Fibroblast of lung (primary cell): Measurements from ENCODE around the gene PTS. TPM values are rescaled to one million over a fixed set of nuclear protein-coding genes. Genes with fewer than 3 reads are reported as not detected.

Experiments used
- DNase-seq, 2 donors: peaks; one replicate each; pipeline versions ENCODE4 v3.0.0 to v3.0.0-alpha.2; 2010; ENCODE audit warnings: low read depth in 2 of 2
- H2AFZ ChIP-seq: 2 replicates; pipeline ENCODE4 v1.5.1; 2012; ENCODE audit warnings: low read length, control low read depth, inconsistent platforms
- H3K27ac ChIP-seq: 2 replicates; pipeline ENCODE4 v1.5.1; 2011; ENCODE audit warnings: low read length, control low read depth; ENCODE audit not compliant: insufficient read depth
- H3K27me3 ChIP-seq: 2 replicates; pipeline ENCODE4 v1.5.1; 2011; ENCODE audit warnings: mild to moderate bottlenecking, low read length; ENCODE audit not compliant: control insufficient read depth, insufficient read depth
- H3K36me3 ChIP-seq: 2 replicates; pipeline ENCODE4 v1.5.1; 2011; ENCODE audit warnings: low read length; ENCODE audit not compliant: control insufficient read depth, insufficient read depth
- H3K4me1 ChIP-seq: 2 replicates; pipeline ENCODE4 v1.5.1; 2011; ENCODE audit warnings: low read length; ENCODE audit not compliant: control insufficient read depth, insufficient read depth; ENCODE audit errors: extremely low read depth
- H3K4me2 ChIP-seq: 2 replicates; pipeline ENCODE4 v1.5.1; 2011; ENCODE audit warnings: low read length, control low read depth; ENCODE audit not compliant: insufficient read depth; ENCODE audit errors: extremely low read depth
- H3K4me3 ChIP-seq, 4 experiments: fragments of 200-600 bp in 1 of 4; sonication (generic) in 1 of 4; replicated peaks in 1 of 4; 2 replicates each; pipeline ENCODE4 v1.5.1; 2011 to 2016; ENCODE audit warnings: low read length in 4 of 4, low read depth in 3 of 4, mild to moderate bottlenecking in 3 of 4, control low read depth in 2 of 4, inconsistent platforms in 1 of 4, mixed read lengths in 1 of 4; ENCODE audit not compliant: insufficient read depth in 1 of 4; ENCODE audit errors: control extremely low read depth in 1 of 4
- H3K79me2 ChIP-seq: 2 replicates; pipeline ENCODE4 v1.5.1; 2012; ENCODE audit warnings: mild to moderate bottlenecking, low read length, inconsistent platforms; ENCODE audit not compliant: control insufficient read depth, insufficient read depth
- H3K9ac ChIP-seq: 2 replicates; pipeline ENCODE4 v1.5.1; 2011; ENCODE audit warnings: mild to moderate bottlenecking, low read length, control low read depth; ENCODE audit not compliant: insufficient read depth
- H3K9me3 ChIP-seq: 2 replicates; pipeline ENCODE4 v1.5.1; 2012; ENCODE audit warnings: low read depth, low read length; ENCODE audit not compliant: control insufficient read depth, insufficient read depth
- H4K20me1 ChIP-seq: 2 replicates; pipeline ENCODE4 v1.5.1; 2011; ENCODE audit warnings: low read length; ENCODE audit not compliant: control insufficient read depth, insufficient read depth; ENCODE audit errors: extremely low read depth
- EZH2 ChIP-seq: IDR thresholded peaks from 2 replicates; pipeline ENCODE4 v1.5.1; 2012; ENCODE audit warnings: low read length, control low read depth, mild to moderate bottlenecking; ENCODE audit errors: missing control alignments
- polyA plus RNA-seq, 2 donors: library from polyadenylated mRNA; depleted of rRNA in 1 of 2; stranded (reverse) in 1 of 2; unstranded in 1 of 2; fragments of >200 nt; gene quantifications; 2 replicates each; pipeline ENCODE4 v1.2.1, GENCODE V29; 2011 to 2012; ENCODE audit warnings: missing spikeins in 1 of 2
- total RNA-seq: library from RNA; depleted of rRNA; stranded (reverse); fragments of >200 nt; gene quantifications from 2 replicates; pipeline ENCODE4 v1.2.1, GENCODE V29; 2014
- TF ChIP-seq, protein P1 (sequence below), 2 donors: IDR thresholded peaks in 1 of 2; conservative IDR thresholded peaks in 1 of 2; 1 replicate in 1 of 2; 2 replicates in 1 of 2; pipeline ENCODE4 v1.5.1; 2011 to 2012; ENCODE audit warnings: low read length in 2 of 2, control low read depth in 1 of 2, inconsistent platforms in 1 of 2, low read depth in 1 of 2, mild to moderate bottlenecking in 1 of 2

The PTS gene
- total and polyA plus RNA-seq, 2 donors (not counting 1 experiment from before 2014, with no cell fraction given) = 47.4 to 69.0 TPM

DNA sequence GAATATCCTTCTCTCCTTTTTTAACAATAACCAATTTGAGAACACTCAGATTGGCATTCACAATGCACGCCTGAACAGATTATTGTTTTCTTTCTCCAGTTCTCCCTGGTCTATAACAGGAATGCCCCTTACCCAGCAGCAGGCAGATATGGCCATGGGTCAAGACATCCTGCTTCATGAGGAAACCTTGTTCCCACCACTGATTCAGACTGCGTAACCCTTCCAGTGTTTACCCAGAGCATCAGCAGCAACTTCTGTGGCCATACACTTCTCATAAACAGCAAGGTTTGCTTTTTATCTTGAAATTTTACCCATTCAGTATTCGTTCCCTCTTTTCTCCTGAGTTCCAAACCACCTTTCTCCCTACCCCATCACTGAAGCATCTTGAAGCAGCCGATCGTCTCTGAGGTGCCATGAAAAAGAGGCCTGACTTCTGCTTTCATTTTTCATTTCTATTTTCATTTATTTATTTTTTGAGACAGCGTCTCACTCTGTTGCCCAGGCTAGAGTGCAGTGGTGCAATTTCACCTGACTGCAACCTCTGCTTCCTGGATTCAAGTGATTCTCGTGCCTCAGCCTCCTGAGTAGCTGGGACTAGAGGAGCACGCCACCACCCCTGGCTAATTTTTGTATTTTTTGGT is 9.6 kb downstream of the PTS start:
- no peaks in the 10 kb centered on the region for H3K27me3 ChIP-seq
- H3K9ac ChIP-seq = no peak overlapping the region
- no peak overlapping the region for H3K27ac ChIP-seq
- no peak overlapping the region for H3K4me2 ChIP-seq
- H3K4me3 ChIP-seq = no peak overlapping the region
- no peaks in the 10 kb centered on the region for H3K79me2 ChIP-seq
- H4K20me1 ChIP-seq = no peaks in the 10 kb centered on the region
- TF ChIP-seq, protein P1, sequence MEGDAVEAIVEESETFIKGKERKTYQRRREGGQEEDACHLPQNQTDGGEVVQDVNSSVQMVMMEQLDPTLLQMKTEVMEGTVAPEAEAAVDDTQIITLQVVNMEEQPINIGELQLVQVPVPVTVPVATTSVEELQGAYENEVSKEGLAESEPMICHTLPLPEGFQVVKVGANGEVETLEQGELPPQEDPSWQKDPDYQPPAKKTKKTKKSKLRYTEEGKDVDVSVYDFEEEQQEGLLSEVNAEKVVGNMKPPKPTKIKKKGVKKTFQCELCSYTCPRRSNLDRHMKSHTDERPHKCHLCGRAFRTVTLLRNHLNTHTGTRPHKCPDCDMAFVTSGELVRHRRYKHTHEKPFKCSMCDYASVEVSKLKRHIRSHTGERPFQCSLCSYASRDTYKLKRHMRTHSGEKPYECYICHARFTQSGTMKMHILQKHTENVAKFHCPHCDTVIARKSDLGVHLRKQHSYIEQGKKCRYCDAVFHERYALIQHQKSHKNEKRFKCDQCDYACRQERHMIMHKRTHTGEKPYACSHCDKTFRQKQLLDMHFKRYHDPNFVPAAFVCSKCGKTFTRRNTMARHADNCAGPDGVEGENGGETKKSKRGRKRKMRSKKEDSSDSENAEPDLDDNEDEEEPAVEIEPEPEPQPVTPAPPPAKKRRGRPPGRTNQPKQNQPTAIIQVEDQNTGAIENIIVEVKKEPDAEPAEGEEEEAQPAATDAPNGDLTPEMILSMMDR (conservative IDR thresholded peaks at IDR 0.05 in 1 of 2, IDR thresholded peaks at IDR 0.05 in 1 of 2; ENCODE audit: low read depth in 1 of 2, low read length in 2 of 2) = no peak
- TF ChIP-seq EZH2 = no peak
- H3K9me3 ChIP-seq = no peaks in the 10 kb centered on the region
- DNase-seq = no peak
- H3K4me1 ChIP-seq = no peaks in the 10 kb centered on the region
- no peak overlapping the region for H2AFZ ChIP-seq
- H3K36me3 ChIP-seq = peaks cover 6% of the 10 kb centered on the region

DNA sequence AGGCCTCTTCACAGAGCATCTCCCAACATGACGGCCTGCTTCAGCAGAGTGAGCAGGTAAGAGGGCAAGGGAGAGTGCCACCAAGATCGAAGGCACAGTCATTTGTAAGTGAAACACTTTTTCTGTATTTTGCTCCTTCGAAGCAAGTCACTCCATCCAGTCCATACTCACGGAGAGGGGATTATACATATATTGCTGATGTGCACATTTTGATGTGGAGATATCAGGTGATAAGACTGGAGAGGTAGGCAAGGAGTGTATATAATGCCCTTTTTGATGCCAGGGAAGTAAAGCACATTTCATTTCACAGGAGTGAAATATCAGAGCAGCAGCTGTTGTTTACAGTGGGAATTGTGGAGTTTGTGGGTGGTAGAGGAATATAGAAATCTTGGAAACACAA is 11.2 kb downstream of the PTS start:
- H3K27ac ChIP-seq = no peak overlapping the region
- H3K79me2 ChIP-seq = no peaks in the 10 kb centered on the region
- H4K20me1 ChIP-seq = no peaks in the 10 kb centered on the region
- peaks cover 4% of the 10 kb centered on the region for H3K36me3 ChIP-seq
- no peaks in the 10 kb centered on the region for H3K4me1 ChIP-seq
- no peaks in the 10 kb centered on the region for H3K27me3 ChIP-seq
- H3K9me3 ChIP-seq = no peaks in the 10 kb centered on the region
- H2AFZ ChIP-seq = no peak overlapping the region
- no peak for DNase-seq
- no peak overlapping the region for H3K4me3 ChIP-seq
- TF ChIP-seq EZH2 = no peak
- TF ChIP-seq, protein P1 (conservative IDR thresholded peaks at IDR 0.05 in 1 of 2, IDR thresholded peaks at IDR 0.05 in 1 of 2; ENCODE audit: low read depth in 1 of 2, low read length in 2 of 2) = no peak
- no peak overlapping the region for H3K9ac ChIP-seq
- no peak overlapping the region for H3K4me2 ChIP-seq

DNA sequence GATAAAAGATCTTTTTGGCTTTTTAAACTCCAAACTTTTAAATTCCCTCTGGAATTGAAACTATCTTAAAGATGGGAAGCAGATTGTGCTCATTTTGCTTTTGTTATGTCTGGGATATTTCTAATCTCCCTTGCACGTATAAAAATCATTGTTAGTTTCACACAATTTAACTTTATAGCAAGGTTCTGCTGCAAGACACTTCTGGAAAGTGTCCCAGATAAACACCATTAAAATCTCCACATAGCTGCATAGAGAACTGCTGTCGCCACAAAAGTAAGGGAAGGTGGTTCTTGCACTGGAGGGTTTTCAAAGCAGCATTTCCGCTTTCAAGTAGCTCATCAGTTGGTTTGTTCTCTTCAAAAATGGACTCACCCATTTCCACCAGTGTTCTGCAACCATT is 11.8 kb downstream of the PTS start:
- H3K79me2 ChIP-seq = no peaks in the 10 kb centered on the region
- no peak overlapping the region for H2AFZ ChIP-seq
- H3K9ac ChIP-seq = no peak overlapping the region
- no peaks in the 10 kb centered on the region for H3K4me1 ChIP-seq
- H4K20me1 ChIP-seq = no peaks in the 10 kb centered on the region
- H3K27ac ChIP-seq = no peak overlapping the region
- H3K36me3 ChIP-seq = peaks cover 4% of the 10 kb centered on the region
- H3K9me3 ChIP-seq = no peaks in the 10 kb centered on the region
- no peaks in the 10 kb centered on the region for H3K27me3 ChIP-seq
- no peak overlapping the region for H3K4me3 ChIP-seq
- TF ChIP-seq EZH2 = no peak
- TF ChIP-seq, protein P1 (conservative IDR thresholded peaks at IDR 0.05 in 1 of 2, IDR thresholded peaks at IDR 0.05 in 1 of 2; ENCODE audit: low read depth in 1 of 2, low read length in 2 of 2) = no peak
- no peak overlapping the region for H3K4me2 ChIP-seq
- peak in 1 of 2 donors; percentile 53 for DNase-seq
